NB4 (cell line): Measurements from ENCODE around the gene TRPC4AP.
"Not testable (repeated sequence)": the region's sequence is repeated elsewhere in the genome, so short reads cannot be mapped to it uniquely, and the experiment has no call there.

ENCODE experiments used
- DNase-seq: peaks from one replicate; pipeline ENCODE4 v3.0.0; 2010; ENCODE audit warnings: low read depth
- H3K4me3 ChIP-seq: one replicate; pipeline ENCODE4 v1.5.1; 2011; ENCODE audit warnings: mild to moderate bottlenecking, low read depth, low read length, moderate library complexity
- CTCF ChIP-seq: IDR thresholded peaks from one replicate; pipeline ENCODE4 v1.5.1; 2012; ENCODE audit warnings: low read depth, low read length
- MAX ChIP-seq: IDR thresholded peaks from 2 replicates; pipeline ENCODE4 v1.6.1; 2011; ENCODE audit warnings: low read depth, low read length
- MYC ChIP-seq: IDR thresholded peaks from 2 replicates; pipeline ENCODE4 v1.6.1; 2011; ENCODE audit warnings: low read depth, low read length
- POLR2A ChIP-seq: IDR thresholded peaks from 2 replicates; pipeline ENCODE4 v1.6.1; 2011; ENCODE audit warnings: mild to moderate bottlenecking; ENCODE audit not compliant: insufficient read length; ENCODE audit errors: extremely low read depth

TRPC4AP gene

GRCh38 chr20:35059110-35059509, 33.5 kb downstream of the TRPC4AP start:
- TF ChIP-seq CTCF (no peak), POLR2A (no peak), MYC (no peak), MAX (no peak)
- DNase-seq, result no peak
- H3K4me3 ChIP-seq, result no peak overlapping the region

GRCh38 chr20:35055445-35056276, 36.9 kb downstream of the TRPC4AP start:
- no peak for DNase-seq
- TF ChIP-seq MAX, result no peak
- TF ChIP-seq MYC, result no peak
- no peak overlapping the region for H3K4me3 ChIP-seq

- TF ChIP-seq MAX (no peak), CTCF (no peak), MYC (no peak), POLR2A (no peak)
- no peak for DNase-seq
Observed at GRCh38 chr20:35054814-35055213, 37.8 kb downstream of the TRPC4AP start.

GRCh38 chr20:35052616-35053015, 40.0 kb downstream of the TRPC4AP start:
- H3K4me3 ChIP-seq, DNase-seq: not testable (repeated sequence)

More at GRCh38 chr20:35054814-35055213, 37.8 kb downstream of the TRPC4AP start:
- no peak overlapping the region for H3K4me3 ChIP-seq

- TF ChIP-seq MYC (no peak), POLR2A (no peak)
- no peak overlapping the region for H3K4me3 ChIP-seq
- no peak for DNase-seq
Observed at GRCh38 chr20:35049776-35050352, 42.7 kb downstream of the TRPC4AP start.

GRCh38 chr20:35048739-35049138, 43.9 kb downstream of the TRPC4AP start:
- no peak for TF ChIP-seq CTCF
- no peak for TF ChIP-seq MAX
- TF ChIP-seq POLR2A, result no peak
- no peak for TF ChIP-seq MYC
- DNase-seq, result no peak
- no peak overlapping the region for H3K4me3 ChIP-seq

GRCh38 chr20:35042268-35042667, 50.3 kb downstream of the TRPC4AP start:
- no peak overlapping the region for H3K4me3 ChIP-seq
- TF ChIP-seq POLR2A (no peak), MYC (no peak), MAX (no peak), CTCF (no peak)
- no peak for DNase-seq
